Common myeloid progenitor, CD34-positive (primary cell): Measurements from ENCODE around the gene SSB.
"Not testable (repeated sequence)": the region's sequence is repeated elsewhere in the genome, so short reads cannot be mapped to it uniquely, and the experiment has no call there.

Experiments
- CTCF ChIA-PET: fragments of 350-600 bp; sonication (Branson Sonifier 250); formaldehyde crosslinking; loops from one replicate; lab custom pipeline; 2021; ENCODE audit warnings: antibody characterized with exemption; lab: Charles Lee
- POLR2A ChIA-PET: fragments of 350-600 bp; sonication (Branson Sonifier 250); formaldehyde crosslinking; loops from one replicate; lab custom pipeline; 2021; ENCODE audit warnings: antibody characterized with exemption; lab: Charles Lee
- DNase-seq, 3 donors: peaks; one replicate each; pipeline versions ENCODE4 v3.0.0 to v3.0.0-alpha.2; 2013
- H3K27ac ChIP-seq, 2 experiments: 1 replicate in 1 of 2; 2 replicates in 1 of 2; pipeline ENCODE4 v1.7.0; 2013; ENCODE audit warnings: inconsistent platforms in 2 of 2, low read length in 2 of 2, mild to moderate bottlenecking in 2 of 2, low read depth in 1 of 2, moderate library complexity in 1 of 2; ENCODE audit not compliant: severe bottlenecking in 2 of 2, insufficient read depth in 1 of 2, poor library complexity in 1 of 2
- H3K27me3 ChIP-seq, 5 experiments: replicated peaks in 2 of 5; 1 replicate in 3 of 5; 2 replicates in 2 of 5; pipeline versions ENCODE4 v1.6.1 to v1.7.0; 2013; ENCODE audit warnings: low read length in 4 of 5, mild to moderate bottlenecking in 2 of 5, moderate library complexity in 2 of 5, inconsistent platforms in 1 of 5; ENCODE audit not compliant: insufficient read depth in 5 of 5, control insufficient read depth in 4 of 5
- H3K36me3 ChIP-seq, 4 experiments: 1 replicate in 2 of 4; 2 replicates in 2 of 4; pipeline versions ENCODE4 v1.6.1 to v1.7.0; 2013; ENCODE audit warnings: low read length in 3 of 4, control low read depth in 1 of 4, mild to moderate bottlenecking in 1 of 4; ENCODE audit not compliant: control insufficient read depth in 4 of 4, insufficient read depth in 4 of 4
- H3K4me1 ChIP-seq, 4 experiments: 1 replicate in 3 of 4; 2 replicates in 1 of 4; pipeline versions ENCODE4 v1.6.1 to v1.7.1; 2013; ENCODE audit warnings: low read length in 3 of 4, mild to moderate bottlenecking in 3 of 4, control low read depth in 1 of 4, inconsistent platforms in 1 of 4, moderate library complexity in 1 of 4; ENCODE audit not compliant: control insufficient read depth in 4 of 4, insufficient read depth in 4 of 4; ENCODE audit errors: control extremely low read depth in 1 of 4
- H3K4me3 ChIP-seq, 7 experiments: 1 replicate in 4 of 7; 2 replicates in 3 of 7; pipeline versions ENCODE4 v1.5.1 to v1.7.0; 2013; ENCODE audit warnings: mild to moderate bottlenecking in 7 of 7, low read length in 6 of 7, moderate library complexity in 6 of 7, inconsistent platforms in 2 of 7, low read depth in 2 of 7, control low read depth in 1 of 7; ENCODE audit not compliant: insufficient read depth in 4 of 7, control insufficient read depth in 1 of 7; ENCODE audit errors: extremely low read depth in 1 of 7
- H3K9me3 ChIP-seq, 5 experiments: 1 replicate in 4 of 5; 2 replicates in 1 of 5; pipeline versions ENCODE4 v1.6.1 to v1.7.1; 2013; ENCODE audit warnings: low read length in 4 of 5, mild to moderate bottlenecking in 2 of 5, inconsistent platforms in 1 of 5, low read depth in 1 of 5, moderate library complexity in 1 of 5; ENCODE audit not compliant: control insufficient read depth in 4 of 5, insufficient read depth in 2 of 5; ENCODE audit errors: control extremely low read depth in 1 of 5
- WGBS: methylation state at CpG from one replicate; pipeline ENCODE4 v1.1.5; 2013; ENCODE audit not compliant: insufficient coverage; 5-methylcytosine and 5-hydroxymethylcytosine counted together

The SSB gene

DNA sequence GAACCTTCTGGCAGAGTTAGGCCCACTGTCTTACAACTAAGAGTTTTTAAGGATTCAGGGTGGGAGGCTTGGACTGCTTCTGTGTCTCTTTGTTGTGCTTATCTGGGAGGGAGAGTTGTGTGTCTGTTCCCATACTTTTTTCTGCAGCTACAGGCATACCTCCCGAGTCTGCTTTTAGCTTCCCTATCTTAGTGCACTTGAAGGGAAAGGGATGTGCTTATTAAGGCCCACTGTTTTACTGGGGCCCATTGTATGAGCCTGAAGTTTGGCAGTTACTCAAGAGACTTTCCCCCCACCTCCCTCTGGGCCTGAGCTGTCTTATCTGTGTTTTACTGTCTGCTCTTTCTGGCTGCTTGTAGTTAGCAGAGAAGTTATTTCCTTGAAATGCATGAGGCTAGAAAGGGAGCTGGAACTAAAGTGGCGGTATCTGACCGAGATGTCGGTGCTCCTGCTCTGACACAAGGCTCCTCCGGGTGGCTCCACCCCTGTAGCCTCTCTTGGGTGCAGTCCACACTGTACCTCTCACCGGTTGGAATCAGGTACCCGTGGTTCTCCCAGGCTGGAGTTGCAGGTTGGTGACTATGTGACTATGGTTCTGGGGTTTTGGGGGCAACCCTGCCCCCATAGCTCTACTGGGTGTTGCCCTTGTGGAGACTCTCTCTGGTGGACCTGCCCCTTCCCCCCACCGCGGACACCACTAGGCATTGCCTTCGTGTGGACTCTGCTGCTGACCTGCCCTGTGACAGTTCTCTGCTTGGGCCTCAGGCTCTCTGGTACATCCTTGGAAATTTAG is 41.5 kb downstream of the SSB start:
- CTCF ChIA-PET: interaction anchor here (0.8 to 0.9 kb wide), 3 partner anchors 12 to 26 kb away, joined by 3 to 4 read pairs (median 3); partner anchors contain the start of gene UBR3

GRCh38 chr2:169840747-169841142 is 42.1 kb downstream of the SSB start:
- WGBS: 100% methylated on average over 2 of the region's 2 CpGs
- CTCF ChIA-PET: interaction anchor here (0.8 to 0.9 kb wide), 2 partner anchors 13 to 25 kb away, joined by 3 to 4 read pairs; partner anchors contain the start of gene UBR3
- Histone ChIP-seq H3K9me3 (no peaks in the 10 kb centered on the region), H3K4me3 (no peak overlapping the region), H3K27me3 (no peaks in the 10 kb centered on the region), H3K4me1 (no peaks in the 10 kb centered on the region), H3K27ac (no peak overlapping the region), H3K36me3 (peaks cover 0 to 8% (median 5%) of the 10 kb centered on the region in 4 experiments)
- POLR2A ChIA-PET: no interaction called here
- DNase-seq: no peak

More for the DNA sequence above, 41.5 kb downstream of the SSB start:
- WGBS: 93% methylated on average over 9 of the region's 10 CpGs
- no peaks in the 10 kb centered on the region for H3K27me3 ChIP-seq
- POLR2A ChIA-PET: no interaction called here
- H3K27ac ChIP-seq: no peak overlapping the region
- peaks cover 0 to 8% (median 5%) of the 10 kb centered on the region in 4 experiments for H3K36me3 ChIP-seq
- no peaks in the 10 kb centered on the region for H3K4me1 ChIP-seq
- peak; percentile 9 to 63 (median 30) for DNase-seq
- no peaks in the 10 kb centered on the region for H3K9me3 ChIP-seq
- peak overlapping the region in 1 of 7 experiments; percentile 10 for H3K4me3 ChIP-seq

GRCh38 chr2:169841625-169842024 is 43.0 kb downstream of the SSB start:
- H3K4me3 ChIP-seq, H3K4me1 ChIP-seq, DNase-seq, POLR2A ChIA-PET, H3K27me3 ChIP-seq, H3K36me3 ChIP-seq, H3K27ac ChIP-seq, H3K9me3 ChIP-seq: not testable (repeated sequence)
- CTCF ChIA-PET: interaction anchor here (1.5 kb wide), 1 partner anchor 15 kb away, joined by 3 read pairs; the partner anchor contains the start of gene UBR3
- 96% methylated on average over 8 of the region's 24 CpGs for WGBS

- Histone ChIP-seq H3K27me3 (no peaks in the 10 kb centered on the region), H3K27ac (no peak overlapping the region), H3K4me3 (no peak overlapping the region), H3K4me1 (peaks cover 0 to 3% (median 0%) of the 10 kb centered on the region in 4 experiments), H3K36me3 (peaks cover 2 to 13% (median 7%) of the 10 kb centered on the region in 4 experiments), H3K9me3 (peaks cover 0 to 11% (median 0%) of the 10 kb centered on the region in 5 experiments)
- CTCF ChIA-PET: interaction anchor here (0.9 to 1.9 kb wide), 2 partner anchors 11 to 21 kb away, joined by 3 to 4 read pairs; no protein-coding TSS in a partner anchor
- POLR2A ChIA-PET: no interaction called here
- WGBS: 100% methylated on average over 1 of the region's 2 CpGs
- no peak for DNase-seq
Measured at GRCh38 chr2:169845016-169845415, 46.3 kb downstream of the SSB start.

DNA sequence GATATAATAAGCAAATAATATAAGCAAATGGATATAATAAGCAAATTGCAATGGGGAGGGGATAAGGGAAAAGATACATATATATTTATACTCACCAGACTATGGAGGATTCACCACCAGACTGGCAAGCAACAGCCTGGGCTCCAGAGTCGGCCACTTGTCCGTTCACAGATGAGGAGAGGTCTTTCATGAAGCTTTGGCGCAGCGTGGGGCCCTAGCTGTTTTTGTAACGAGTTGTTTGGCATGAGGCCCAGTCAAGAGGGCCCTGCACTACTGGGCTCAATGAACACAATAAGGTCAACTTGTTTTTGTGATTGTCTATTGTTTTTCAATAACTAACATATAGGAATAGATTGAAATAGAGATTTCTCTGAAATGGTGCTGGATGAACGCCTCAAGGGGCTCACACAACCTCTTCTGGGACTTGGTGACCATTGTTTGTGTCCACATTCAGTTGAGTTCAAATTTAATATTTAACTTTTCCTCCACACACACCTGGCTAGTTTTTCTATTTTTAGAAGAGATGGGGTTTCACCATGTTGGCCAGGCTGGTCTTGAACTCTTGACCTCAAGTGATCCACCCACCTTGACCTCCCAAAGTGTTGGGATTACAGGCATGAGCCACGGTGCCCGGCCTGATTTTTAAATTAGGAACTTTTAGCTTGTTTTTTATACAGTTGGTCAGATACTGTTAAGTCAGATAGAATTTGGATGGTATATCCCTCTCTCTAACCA is 50.5 kb downstream of the SSB start:
- CTCF ChIA-PET: interaction anchor here (1.0 kb wide), 2 partner anchors 15 to 21 kb away, joined by 3 read pairs; no protein-coding TSS in a partner anchor
- H3K4me1 ChIP-seq, DNase-seq, H3K27me3 ChIP-seq, H3K36me3 ChIP-seq, H3K27ac ChIP-seq, POLR2A ChIA-PET: not testable (repeated sequence)
- H3K4me3 ChIP-seq: peak overlapping the region in 1 of 7 experiments; percentile 25
- H3K9me3 ChIP-seq: peaks cover 0 to 11% (median 0%) of the 10 kb centered on the region in 5 experiments
- 100% methylated on average over 2 of the region's 8 CpGs for WGBS

- WGBS: 71% methylated on average over 1 of the region's 1 CpG
- peaks cover 0 to 6% (median 2%) of the 10 kb centered on the region in 4 experiments for H3K4me1 ChIP-seq
- peaks cover 2 to 5% (median 5%) of the 10 kb centered on the region in 4 experiments for H3K36me3 ChIP-seq
- H3K27me3 ChIP-seq: no peaks in the 10 kb centered on the region
- CTCF ChIA-PET: interaction anchor here (1.0 kb wide), 2 partner anchors 16 to 21 kb away, joined by 3 read pairs; no protein-coding TSS in a partner anchor
- H3K9me3 ChIP-seq: peaks cover 0 to 11% (median 0%) of the 10 kb centered on the region in 5 experiments
- peak in 2 of 3 donors; percentile 11 to 21 for DNase-seq
- POLR2A ChIA-PET: no interaction called here
- H3K27ac ChIP-seq: no peak overlapping the region
- H3K4me3 ChIP-seq: peak overlapping the region in 1 of 7 experiments; percentile 25
Measured at GRCh38 chr2:169849710-169850109, 51.0 kb downstream of the SSB start.
